HepG2 (cell line): ENCODE measurements around the gene FAM111B. TPM values are rescaled to one million over a fixed set of nuclear protein-coding genes. Genes with fewer than 3 reads are reported as not detected.

Source experiments
- ARNT ChIP-seq: fragments of 450-650 bp; IDR thresholded peaks from 2 replicates; pipeline ENCODE4 v1.6.1; 2017
- CAMTA2 ChIP-seq: sonication (generic); formaldehyde crosslinking; IDR thresholded peaks from 2 replicates; pipeline ENCODE4 v1.4.0; 2020; ENCODE audit warnings: mild to moderate bottlenecking, missing genetic modification reagents, borderline replicate concordance
- CCAR2 ChIP-seq: fragments of 200-400 bp; formaldehyde crosslinking; optimal IDR thresholded peaks from 2 replicates; pipeline ENCODE3; 2018; ENCODE audit warnings: low read depth, mild to moderate bottlenecking, low read length, moderate library complexity
- CREB1 ChIP-seq, 2 experiments: fragments of 450-650 bp in 1 of 2; IDR thresholded peaks; 2 replicates each; pipeline ENCODE4 v1.6.1; 2016 to 2017; ENCODE audit warnings: control low read depth in 1 of 2, mild to moderate bottlenecking in 1 of 2, missing compliant biosample characterization in 1 of 2, missing genetic modification characterization in 1 of 2
- DMTF1 ChIP-seq: sonication (generic); formaldehyde crosslinking; IDR thresholded peaks from 2 replicates; pipeline ENCODE4 v1.4.0; 2020; ENCODE audit warnings: mild to moderate bottlenecking, missing genetic modification reagents
- E2F1 ChIP-seq: sonication (generic); formaldehyde crosslinking; IDR thresholded peaks from 2 replicates; pipeline ENCODE4 v1.5.0; 2020; ENCODE audit warnings: missing genetic modification reagents
- HNF4A ChIP-seq: sonication (generic); formaldehyde crosslinking; IDR thresholded peaks from 2 replicates; pipeline ENCODE4 v1.4.0; 2020; ENCODE audit warnings: missing genetic modification reagents
- KMT2A ChIP-seq: sonication (generic); formaldehyde crosslinking; IDR thresholded peaks from 2 replicates; pipeline ENCODE4 v1.4.0; 2020; ENCODE audit warnings: missing genetic modification reagents
- MEF2D ChIP-seq: sonication (generic); formaldehyde crosslinking; IDR thresholded peaks from 2 replicates; pipeline ENCODE4 v1.5.1; 2020; ENCODE audit warnings: mild to moderate bottlenecking, missing genetic modification reagents
- NAIF1 ChIP-seq: sonication (generic); formaldehyde crosslinking; IDR thresholded peaks from 2 replicates; pipeline ENCODE4 v1.5.0; 2020; ENCODE audit warnings: mild to moderate bottlenecking, missing genetic modification reagents, borderline replicate concordance
- REL ChIP-seq: sonication (generic); formaldehyde crosslinking; conservative IDR thresholded peaks from 2 replicates; pipeline ENCODE4 v1.8.0; 2022; ENCODE audit warnings: mild to moderate bottlenecking, missing genetic modification reagents, moderate library complexity
- ZBTB37 ChIP-seq: sonication (generic); formaldehyde crosslinking; IDR thresholded peaks from 2 replicates; pipeline ENCODE4 v1.4.0; 2020; ENCODE audit warnings: mild to moderate bottlenecking, missing genetic modification reagents
- ZMAT3 ChIP-seq: sonication (generic); formaldehyde crosslinking; conservative IDR thresholded peaks from 2 replicates; pipeline ENCODE4 v1.7.0; 2021; ENCODE audit warnings: missing genetic modification reagents
- ZNF101 ChIP-seq: sonication (generic); formaldehyde crosslinking; IDR thresholded peaks from 2 replicates; pipeline ENCODE4 v1.4.0; 2020; ENCODE audit warnings: mild to moderate bottlenecking, low read depth, missing genetic modification reagents, borderline replicate concordance
- ZNF329 ChIP-seq: sonication (generic); formaldehyde crosslinking; IDR thresholded peaks from 2 replicates; pipeline ENCODE4 v1.9.0; 2021; ENCODE audit warnings: low read depth, mild to moderate bottlenecking, missing genetic modification reagents
- ZNF468 ChIP-seq: sonication (generic); formaldehyde crosslinking; IDR thresholded peaks from 2 replicates; pipeline ENCODE4 v1.8.0; 2022; ENCODE audit warnings: mild to moderate bottlenecking, moderate library complexity, missing genetic modification reagents
- ZNF510 ChIP-seq: sonication (generic); formaldehyde crosslinking; IDR thresholded peaks from 2 replicates; pipeline ENCODE4 v1.4.0; 2020; ENCODE audit warnings: low read depth, mild to moderate bottlenecking, missing genetic modification reagents
- ZNF574 ChIP-seq: sonication (generic); formaldehyde crosslinking; IDR thresholded peaks from 2 replicates; pipeline ENCODE4 v1.4.0; 2020; ENCODE audit warnings: missing genetic modification reagents
- ZNF766 ChIP-seq: sonication (generic); formaldehyde crosslinking; IDR thresholded peaks from 2 replicates; pipeline ENCODE4 v1.5.0; 2020; ENCODE audit warnings: missing genetic modification reagents, borderline replicate concordance
- ZNF773 ChIP-seq: sonication (generic); formaldehyde crosslinking; IDR thresholded peaks from 2 replicates; pipeline ENCODE4 v1.4.0; 2020; ENCODE audit warnings: missing genetic modification reagents, borderline replicate concordance
- ZNF839 ChIP-seq: sonication (generic); formaldehyde crosslinking; IDR thresholded peaks from 2 replicates; pipeline ENCODE4 v1.4.0; 2020; ENCODE audit warnings: missing genetic modification reagents, mild to moderate bottlenecking, borderline replicate concordance
- polyA plus RNA-seq, 8 experiments: library from polyadenylated mRNA; depleted of rRNA in 3 of 8; stranded (reverse) in 7 of 8; unstranded in 1 of 8; fragments of >200 nt; fragmentation: Illumina TruSeq in 4 of 8; extraction: Trizol in 4 of 8; gene quantifications; 2 replicates each; pipeline versions ENCODE4 v1.2.1 to v1.2.3, GENCODE V29; 2011 to 2016; ENCODE audit warnings: low read depth in 4 of 8, missing spikeins in 1 of 8, mixed read lengths in 1 of 8; ENCODE audit not compliant: insufficient read depth in 1 of 8
- total RNA-seq, 5 experiments: library from RNA; depleted of rRNA; stranded (reverse); fragments of >200 nt; fragmentation: Illumina TruSeq; extraction: Trizol; gene quantifications; 2 replicates each; pipeline ENCODE4 v1.2.3, GENCODE V29; 2016; ENCODE audit warnings: low read depth in 1 of 5

FAM111B gene
- total and polyA plus RNA-seq, 2 of the 13 experiments (the other 11 are each of a cell fraction or from before 2014, with no cell fraction given) = 1.6 to 28.2 TPM

- TF ChIP-seq DMTF1 (CRISPR knock-in tag) = no peak
- TF ChIP-seq HNF4A = peak; percentile 8; the same call in 1 of the 2 replicates
- no peak for TF ChIP-seq ZNF329 (CRISPR knock-in tag)
- TF ChIP-seq ARNT = no peak
- TF ChIP-seq KMT2A = peak; percentile 88
- TF ChIP-seq ZMAT3 (CRISPR knock-in tag) = no peak
- TF ChIP-seq ZNF101 (CRISPR knock-in tag) = no peak
- no peak for TF ChIP-seq ZNF766 (CRISPR knock-in tag)
- TF ChIP-seq ZNF839 (CRISPR knock-in tag) = no peak; the same call in 1 of the 2 replicates
- no peak for TF ChIP-seq MEF2D
- no peak for TF ChIP-seq NAIF1 (CRISPR knock-in tag)
- TF ChIP-seq E2F1 (CRISPR knock-in tag) = peak; percentile 69
- peak; percentile 83; the same call in 1 of the 2 replicates for TF ChIP-seq CAMTA2
- no peak for TF ChIP-seq CREB1 (IDR thresholded peaks at IDR 0.05)
- TF ChIP-seq CREB1 (CRISPR knock-in tag; IDR thresholded peaks at IDR 0.05) = peak; percentile 70
- no peak for TF ChIP-seq CCAR2
- no peak; the same call in none of the 2 replicates for TF ChIP-seq ZNF574 (CRISPR knock-in tag)
- TF ChIP-seq ZNF773 (CRISPR knock-in tag) = 0 out of 2 replicates have a peak, but pooled peaks have one; percentile 44
- no peak for TF ChIP-seq REL (CRISPR knock-in tag)
- TF ChIP-seq ZBTB37 (CRISPR knock-in tag) = 0 out of 2 replicates have a peak, but pooled peaks have one; percentile 50
- no peak for TF ChIP-seq ZNF468 (CRISPR knock-in tag)
- peak; percentile 75; the same call in 1 of the 2 replicates for TF ChIP-seq ZNF510 (CRISPR knock-in tag)
These were observed 35.8 kb downstream of the FAM111B start, which contains the start of gene FAM111A (continued) for GRCh38 chr11:59142530-59143507.
